GM19023 (cell line): Measurements from ENCODE around the gene TTC39A.

Experiments
- ATAC-seq: cut with Tn5 transposase; IDR thresholded peaks from one replicate; pipeline ENCODE4 v1.9.1; 2021; ENCODE audit warnings: mild to moderate bottlenecking, moderate library complexity; ENCODE audit not compliant: unreplicated experiment

Gene TTC39A

DNA sequence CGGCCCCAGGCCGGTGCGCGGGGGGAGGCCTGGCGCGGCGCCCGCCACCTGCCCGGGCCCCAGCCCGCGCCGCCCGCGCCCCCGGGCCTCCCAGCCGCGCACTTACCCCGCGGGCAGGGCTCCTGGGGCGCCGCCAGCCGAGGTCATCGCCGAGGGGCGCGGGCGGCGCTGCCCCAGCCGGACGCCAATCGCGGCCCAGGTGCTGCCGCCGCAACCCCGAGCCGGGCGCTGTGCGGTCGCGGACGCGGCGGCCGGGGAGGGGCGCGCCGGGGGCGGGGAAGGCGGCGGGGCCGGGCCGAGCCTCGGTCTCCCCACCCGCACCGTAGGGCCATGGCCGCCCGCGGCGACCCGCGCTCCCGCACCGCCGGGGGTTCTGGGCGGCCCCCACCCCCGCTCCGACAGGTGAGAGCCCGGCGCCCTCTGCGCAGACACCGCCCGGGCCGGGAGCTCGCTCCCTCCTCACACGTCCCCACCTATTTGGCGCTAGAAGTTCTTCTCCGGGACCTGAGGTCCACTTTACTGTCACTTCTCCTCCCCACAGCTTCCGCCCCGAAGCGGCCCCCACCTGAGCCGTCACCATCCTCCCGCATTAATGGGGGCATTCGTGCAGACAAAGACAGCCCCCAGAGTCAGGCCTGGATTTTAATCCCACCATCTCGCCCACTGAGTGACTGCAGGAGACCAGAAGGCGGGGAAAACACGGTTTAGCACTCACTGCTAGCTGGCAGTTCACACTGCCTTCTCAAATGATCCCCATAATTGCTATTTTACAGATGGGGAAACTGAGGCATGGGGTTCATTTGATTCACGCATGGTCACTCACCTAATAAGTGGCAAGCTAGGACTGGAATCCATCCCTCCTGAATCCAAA is at the start of gene TTC39A:
TSS of gene TTC39A (minus strand) at position 232 of the 871 bp plus-strand sequence. CDS start at position 147, 85 bp downstream.
- ATAC-seq, result no peak

DNA sequence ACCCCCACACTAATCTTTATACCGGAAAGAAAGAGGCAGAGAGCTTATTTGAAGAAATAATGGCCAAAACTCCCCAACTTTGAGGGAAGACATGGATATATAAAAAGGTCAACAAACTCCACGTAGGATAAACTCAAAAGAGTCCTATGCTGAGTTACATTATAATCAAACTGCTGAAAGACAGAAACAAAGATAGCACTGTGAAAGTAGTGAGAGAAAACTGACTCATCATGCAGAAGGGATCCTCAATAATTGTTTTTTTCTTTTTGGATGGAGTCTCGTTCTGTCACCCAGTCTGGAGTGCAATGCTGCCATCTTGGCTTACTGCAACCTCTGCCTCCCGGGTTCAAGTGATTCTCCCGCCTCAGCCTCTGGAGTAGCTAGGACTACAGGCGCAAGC is 48.5 kb upstream of the TTC39A start:
- ATAC-seq, result no peak

DNA sequence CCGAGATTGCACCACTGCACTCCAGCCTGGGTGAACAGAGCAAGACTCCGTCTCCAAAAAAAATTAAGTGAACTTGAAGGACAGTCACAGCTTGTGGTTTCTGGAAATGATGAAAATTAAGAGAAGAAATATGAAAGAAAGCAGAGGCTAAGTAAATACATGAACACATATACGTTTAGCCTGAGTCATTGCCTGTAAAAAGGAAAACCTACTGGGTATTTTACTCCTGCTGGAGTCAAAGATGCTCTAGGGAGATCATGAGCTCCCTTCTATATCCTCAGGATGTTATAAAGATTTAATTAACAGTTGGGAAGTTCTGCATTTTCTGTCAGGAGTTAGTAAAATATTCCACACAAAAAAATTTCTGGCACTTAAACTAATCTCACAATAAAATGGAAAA is 43.5 kb upstream of the TTC39A start:
- no peak for ATAC-seq

DNA sequence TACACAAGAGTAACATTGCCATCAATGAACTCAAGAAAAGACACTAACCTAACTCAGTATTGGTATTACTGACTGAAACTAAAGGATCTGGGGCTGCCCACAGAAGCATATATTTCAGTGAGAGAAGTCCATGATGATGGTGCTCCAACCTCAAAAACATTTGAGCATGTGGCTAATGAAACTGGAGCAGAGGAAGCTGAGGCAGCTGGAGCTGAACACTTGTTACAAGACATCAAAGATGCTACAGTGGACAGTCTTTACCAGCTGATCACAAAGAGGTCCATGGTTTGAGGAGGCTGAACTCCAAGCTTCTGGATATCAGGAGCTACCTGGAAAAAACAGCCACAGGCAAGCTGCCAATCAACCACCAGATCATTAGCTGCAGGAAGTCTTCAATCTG is 42.2 kb upstream of the TTC39A start:
- ATAC-seq, result no peak

DNA sequence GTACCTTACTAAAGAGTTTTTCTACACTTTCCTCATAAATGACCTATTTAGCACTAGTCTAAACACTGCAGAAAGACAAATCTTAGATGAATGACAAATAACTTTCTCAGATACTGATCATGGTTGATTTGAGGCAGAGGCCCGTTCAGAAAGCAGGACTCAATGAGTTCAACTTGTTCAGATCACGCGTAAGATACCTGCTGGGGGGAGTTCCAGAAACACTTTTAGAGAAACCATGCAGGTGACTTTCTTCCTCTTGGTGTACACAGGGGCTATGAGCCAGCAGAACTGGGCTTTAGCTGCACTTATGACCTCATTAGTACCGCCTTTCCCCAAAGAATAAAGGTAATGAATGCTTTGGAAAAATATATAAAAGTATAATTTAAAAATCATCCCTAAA is 38.8 kb upstream of the TTC39A start:
- ATAC-seq, result no peak

DNA sequence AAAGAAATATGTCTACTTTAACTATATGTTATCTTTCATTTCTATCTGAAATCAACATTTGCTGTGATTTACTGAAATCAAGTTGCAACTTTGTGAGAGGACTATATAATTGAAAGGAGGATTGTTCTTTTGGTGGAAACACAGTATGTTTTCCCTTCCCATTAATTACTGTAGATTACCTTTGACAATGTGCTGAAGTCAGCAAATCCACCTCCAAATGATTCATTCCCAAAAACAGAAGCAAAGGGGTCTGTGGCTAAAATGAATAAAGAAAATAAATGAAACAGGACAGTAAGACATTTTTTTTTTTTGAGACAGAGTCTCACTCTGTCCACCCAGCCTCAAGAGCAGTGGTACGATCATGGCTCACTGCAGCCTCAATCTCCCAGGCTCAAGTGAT is 35.4 kb upstream of the TTC39A start:
- ATAC-seq, result no peak

DNA sequence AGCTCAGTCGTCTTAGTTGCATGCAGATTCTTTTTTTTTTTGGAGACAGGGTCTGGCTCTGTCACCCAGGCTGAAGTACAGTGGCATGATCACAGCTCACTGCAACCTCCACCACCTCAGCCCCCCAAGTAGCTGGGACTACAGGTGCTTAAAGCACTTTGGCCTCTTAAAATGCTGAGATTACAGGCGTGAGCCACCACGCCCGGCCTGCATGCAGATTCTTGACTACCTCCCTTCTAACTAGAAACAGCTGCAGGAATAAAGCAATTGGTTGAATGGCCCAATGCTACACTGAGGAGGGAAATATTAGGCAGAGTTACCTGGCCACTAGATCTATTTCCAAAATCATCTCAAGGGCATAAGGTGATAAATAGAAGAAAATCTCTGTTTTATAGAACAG is 29.5 kb upstream of the TTC39A start:
- no peak for ATAC-seq

DNA sequence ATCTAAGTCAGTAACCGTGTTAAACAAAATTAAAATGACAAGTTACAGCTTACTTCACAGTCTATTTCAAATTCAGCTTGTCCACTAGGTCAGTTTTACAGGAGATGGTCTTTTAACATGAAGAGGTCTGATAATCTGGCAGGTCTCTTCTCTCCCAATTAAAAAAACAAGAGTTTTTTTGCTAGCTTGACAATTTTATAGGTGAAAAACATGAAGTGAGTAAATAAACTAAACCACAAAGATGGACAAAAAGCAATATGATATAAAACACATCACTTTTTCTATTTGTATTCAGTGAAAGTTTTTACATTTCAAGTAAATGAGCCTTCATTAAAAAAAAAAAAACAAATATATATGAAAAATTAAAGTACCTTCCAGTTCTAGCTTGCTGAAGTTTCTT is 25.0 kb upstream of the TTC39A start:
- ATAC-seq, result no peak

DNA sequence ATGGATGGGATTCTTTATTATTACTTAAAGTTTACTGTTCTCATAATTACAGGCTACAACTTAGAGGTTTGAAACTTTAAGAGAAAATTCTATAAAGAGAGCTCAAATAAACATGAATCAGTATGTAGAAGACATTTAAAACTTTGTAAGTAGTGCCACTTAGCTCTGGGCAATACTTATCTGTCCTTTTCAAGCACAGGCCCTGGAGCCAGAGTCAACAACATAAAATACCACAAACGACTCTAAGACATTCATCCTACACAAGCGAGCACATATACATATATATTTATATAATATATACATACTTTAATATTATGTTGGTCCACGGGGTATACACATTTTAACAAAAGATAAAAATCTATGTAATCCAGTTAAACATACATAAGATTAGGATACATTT is 24.1 kb upstream of the TTC39A start:
- no peak for ATAC-seq

DNA sequence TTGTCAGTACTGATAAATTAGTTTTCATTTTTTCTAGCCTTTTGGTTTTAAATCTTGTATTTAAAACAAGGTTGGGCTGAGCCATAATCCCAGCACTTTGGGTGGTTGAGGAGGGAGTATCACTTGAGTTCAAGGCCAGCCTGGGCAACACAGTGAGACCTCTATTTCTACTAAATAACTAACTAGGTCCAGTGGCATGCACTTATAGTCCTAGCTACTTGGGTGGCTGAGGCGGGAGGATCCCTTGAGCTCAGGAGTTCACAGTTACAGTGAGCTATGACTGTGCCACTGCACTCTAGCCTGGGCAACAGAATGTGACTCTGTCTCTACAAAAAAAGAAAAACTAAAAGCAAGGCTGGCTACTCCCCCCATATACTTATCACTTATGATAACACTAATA is 21.5 kb upstream of the TTC39A start:
- ATAC-seq, result no peak

DNA sequence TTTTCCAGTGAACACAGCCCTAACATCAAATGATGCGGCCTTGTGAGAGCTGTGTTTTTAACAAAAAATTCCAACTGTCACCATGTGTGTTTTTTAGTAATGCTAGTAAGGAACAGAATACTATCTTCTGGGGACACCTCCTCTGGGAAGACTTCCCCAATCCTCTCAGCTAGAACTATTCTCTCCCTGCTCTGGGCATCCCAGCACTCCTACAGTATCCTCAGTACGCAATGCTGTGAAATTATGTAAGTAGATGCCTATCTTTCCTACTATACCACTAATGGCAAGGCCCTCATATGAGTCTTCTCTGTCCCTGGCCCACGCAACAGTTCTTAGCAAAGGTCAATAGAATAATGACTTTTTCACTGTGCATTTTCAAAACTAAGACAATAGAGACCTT is 19.5 kb upstream of the TTC39A start:
- no peak for ATAC-seq

DNA sequence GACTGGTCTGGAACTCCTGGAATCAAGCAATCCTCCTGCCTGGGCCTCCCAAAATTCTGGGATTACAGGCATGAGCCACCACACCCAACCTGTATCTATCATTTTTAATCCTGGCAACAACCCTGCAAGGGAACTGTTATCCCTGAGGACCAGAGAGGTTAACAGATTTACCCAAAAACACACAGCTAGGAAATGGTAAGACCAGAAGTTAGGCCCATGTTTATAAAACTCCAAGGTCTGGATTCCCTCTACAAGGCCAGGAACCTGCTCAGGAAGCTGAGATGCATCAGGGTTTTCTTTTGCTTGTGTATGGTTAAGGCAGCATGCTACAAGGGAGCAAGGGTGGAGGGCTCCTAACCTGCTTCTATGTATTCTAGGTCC is 17.8 kb upstream of the TTC39A start:
- ATAC-seq, result no peak

DNA sequence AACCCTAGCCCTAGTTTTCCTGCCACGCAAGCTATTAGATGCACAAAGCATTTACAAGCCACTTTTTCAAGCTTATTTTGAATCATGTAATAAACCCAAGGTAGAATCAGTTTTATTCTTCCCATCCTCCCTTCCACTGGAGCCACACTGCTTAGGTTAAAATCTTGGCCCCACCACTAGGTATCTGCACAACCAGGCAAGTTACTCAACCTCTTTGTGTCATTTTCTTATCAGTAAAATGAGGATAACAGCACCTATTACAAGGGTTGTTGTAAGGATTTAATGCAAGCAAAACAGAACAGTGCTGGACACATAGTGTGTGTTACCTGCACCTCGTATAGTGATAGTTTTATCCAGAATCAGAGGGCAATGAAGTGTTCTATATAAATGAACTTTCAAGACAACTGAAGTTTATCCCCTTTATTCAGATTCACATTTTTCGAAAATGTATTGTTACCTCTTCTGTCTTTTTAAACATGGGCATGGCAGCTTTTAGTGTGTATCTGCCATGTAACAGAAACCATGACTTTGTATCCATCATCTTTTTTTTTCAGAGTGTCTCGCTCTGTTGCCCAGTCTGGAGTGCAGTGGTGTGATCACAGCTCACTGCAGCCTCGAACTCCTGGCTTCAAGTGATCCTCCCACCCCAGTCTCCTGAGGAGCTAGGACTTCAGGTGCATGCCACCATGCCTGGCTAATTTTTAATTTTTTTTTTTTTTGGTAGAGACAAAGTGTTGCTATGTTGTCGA is 17.2 kb upstream of the TTC39A start:
- ATAC-seq, result no peak

DNA sequence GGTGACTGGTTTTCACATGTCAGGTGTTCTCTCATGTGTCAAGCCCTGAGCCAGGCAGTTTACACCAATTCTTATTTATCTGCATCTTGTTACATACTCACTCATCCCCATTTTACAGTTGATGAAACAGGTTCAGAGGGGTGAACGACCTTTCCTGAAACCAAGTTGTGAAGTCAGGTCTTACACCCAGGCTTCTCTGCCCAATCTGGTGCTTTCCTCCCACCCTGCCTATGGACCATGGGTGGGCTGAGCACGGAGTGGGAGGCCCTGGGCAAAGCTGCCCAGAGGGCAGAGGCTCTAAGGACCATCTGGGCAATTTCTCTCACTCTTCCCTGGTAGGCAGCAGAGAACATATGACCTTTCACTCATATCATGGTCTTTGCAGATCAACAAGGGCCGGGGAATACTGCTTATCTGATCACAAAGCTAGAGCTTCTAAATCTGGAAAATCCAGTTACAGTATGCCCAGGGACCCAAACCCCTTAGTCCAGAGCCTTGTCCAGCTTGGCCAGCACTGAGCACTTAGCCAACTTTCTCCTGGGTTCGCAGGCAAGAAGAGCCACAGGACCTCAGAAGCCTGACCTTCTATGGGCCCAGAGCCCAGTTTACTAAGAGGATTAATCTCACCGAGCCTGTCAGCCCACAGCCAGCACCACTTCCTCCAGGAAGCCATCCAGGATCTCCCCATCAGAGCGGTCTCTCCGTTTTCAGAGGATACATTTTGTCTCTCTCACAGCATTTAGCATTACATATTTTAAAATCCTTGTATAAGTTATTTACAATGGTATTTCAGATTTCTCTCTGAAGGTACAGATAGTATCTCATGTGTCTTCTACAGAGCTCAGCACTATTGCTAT is 16.0 kb upstream of the TTC39A start:
- no peak for ATAC-seq

DNA sequence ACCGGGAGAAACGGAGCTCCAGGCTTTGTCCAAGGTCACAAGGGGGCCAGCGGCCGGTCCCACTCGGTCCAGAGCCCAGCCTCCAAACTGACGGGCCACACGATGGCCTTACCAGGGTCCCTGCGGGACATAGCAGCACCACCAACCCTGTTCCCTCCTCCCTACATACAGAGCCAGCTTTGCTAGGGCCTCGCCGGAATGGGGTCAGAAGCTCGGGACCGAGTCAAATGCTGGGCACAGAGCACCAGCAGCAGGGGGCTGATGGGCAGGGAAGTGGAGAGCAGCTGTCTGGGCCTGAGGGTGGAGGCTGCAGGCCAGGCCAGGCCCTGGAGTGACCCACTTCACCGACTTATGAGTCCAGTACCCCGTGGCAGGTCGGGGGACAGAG is 14.9 kb upstream of the TTC39A start:
- no peak for ATAC-seq

DNA sequence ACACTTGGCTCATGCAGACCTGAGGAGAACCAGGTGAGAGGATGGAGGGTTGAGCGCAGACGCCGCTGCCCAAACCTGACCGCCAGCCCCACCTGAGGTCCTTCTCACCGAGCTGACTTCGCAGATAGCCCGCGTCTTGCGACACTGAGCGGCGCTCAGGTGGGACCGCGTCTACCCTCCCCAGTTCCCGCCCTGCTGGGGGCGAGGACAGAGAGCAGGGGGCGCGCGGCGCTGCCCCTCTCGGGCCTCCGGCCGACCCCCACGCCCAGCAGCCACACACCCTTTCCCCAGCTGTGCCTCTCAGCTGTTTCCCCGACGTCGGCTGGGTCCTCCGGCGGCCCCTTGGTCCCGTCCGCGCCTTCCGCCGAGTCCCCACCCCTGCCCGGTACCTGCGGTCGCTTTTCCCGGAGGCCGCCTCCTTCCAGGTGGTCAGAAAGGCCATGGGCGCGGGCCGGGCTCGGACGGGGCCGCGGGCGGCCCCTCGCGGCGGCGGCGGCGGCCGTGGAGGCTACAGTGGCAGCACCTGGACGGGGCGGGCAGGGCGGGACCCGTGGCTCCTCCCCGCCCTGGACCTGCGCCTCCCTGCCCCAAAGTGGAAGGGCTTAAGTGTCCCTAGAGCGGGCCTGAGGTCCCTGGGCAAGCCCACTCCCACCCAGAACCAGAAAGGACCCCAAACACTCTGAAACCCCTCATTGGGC is 14.4 kb upstream of the TTC39A start:
- ATAC-seq, result no peak

DNA sequence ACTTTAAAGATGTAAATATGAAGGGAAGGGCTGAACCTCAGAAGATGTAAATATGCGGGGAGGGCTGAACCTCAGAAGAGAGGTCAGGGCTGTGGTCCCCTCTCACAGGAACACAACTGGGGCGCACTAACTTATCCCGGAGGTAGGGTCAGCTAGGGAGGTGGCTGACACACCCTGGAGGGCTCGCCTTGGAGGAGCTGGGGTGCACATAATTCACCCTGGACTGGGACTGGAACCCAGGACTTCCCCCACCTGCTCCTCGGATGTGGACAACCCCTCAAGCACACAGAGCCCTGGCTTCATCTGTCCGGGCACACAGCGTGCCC is 13.9 kb upstream of the TTC39A start:
- no peak for ATAC-seq

DNA sequence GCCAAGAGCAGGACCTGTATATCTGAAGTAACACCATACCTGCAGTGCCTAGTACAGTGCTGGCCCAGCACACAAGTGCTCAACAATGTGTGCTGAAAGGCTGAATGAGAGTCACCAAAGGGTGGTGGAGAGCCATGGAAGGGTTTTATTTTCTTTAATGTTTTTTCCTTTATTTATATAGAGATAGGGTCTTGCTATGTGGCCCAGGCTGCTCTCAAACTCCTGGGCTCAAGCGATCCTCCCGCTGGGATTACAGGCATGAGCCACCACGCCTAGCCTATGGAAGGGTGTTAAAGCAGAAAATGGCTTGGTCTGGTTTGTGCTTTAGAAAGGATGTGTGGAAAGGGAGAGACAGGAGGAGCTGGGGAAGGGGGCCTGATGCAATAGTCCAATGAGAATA is 13.3 kb upstream of the TTC39A start:
- no peak for ATAC-seq

DNA sequence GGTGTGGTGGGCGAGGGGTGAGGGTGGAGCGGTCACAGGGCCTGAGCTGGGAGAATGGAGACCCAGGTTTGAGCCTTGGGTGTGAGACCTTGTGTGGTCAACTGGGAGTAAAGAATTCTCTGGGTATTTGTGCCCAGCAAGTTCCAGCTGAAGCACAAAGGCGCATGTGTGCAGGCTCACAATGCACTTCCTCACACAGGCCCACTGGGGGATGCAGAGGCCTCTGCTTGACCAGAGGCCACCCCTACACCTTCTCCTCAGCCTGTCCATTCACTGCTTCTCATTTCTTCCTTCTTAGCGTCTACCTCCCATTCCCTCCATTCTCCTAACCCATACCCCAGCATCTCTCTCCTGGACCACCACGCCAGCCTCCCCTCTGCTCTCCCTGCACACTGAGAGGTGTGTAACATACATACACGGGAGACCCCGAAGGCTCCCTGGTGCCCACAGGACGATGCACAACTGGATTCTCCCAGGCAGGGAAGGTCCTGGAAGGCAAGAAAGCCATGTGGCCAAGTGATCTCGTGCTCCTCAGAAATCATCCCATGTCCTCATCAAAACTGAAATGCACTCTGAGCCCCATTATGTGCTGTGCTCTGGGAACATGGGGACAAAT is 12.3 kb upstream of the TTC39A start:
- ATAC-seq, result no peak

DNA sequence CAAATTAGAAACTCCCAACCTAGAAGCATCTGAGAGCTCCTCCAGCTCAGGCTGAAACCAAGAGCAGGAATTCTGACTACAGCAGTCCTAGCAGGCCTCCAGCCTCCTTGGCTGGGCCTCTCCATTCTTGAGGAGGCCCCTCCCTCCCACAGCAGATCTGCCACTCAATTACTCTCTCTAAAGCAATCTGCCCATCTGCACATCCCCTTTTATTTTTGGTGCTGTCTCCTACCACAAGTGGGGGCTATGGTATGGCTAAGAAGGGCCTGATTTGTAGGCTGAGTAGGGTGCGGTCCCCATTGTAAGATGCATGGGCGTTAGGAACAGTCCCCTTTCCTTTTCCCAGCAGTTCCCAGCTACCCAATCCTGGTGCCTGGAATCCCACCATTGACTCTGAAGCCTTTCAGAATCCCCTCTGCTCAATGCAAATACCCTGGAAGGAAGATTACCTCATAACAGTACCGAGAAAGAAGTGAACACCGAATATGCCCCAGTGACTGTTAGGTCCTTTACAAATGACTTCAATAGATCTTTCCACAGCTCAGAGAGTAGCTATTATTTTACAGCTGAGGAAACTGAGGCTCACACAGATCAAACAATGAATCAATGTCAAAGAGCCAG is 11.6 kb upstream of the TTC39A start:
- peak; percentile 67 for ATAC-seq
